Measurements from ENCODE around the gene RANGRF.

The RANGRF gene

DNA sequence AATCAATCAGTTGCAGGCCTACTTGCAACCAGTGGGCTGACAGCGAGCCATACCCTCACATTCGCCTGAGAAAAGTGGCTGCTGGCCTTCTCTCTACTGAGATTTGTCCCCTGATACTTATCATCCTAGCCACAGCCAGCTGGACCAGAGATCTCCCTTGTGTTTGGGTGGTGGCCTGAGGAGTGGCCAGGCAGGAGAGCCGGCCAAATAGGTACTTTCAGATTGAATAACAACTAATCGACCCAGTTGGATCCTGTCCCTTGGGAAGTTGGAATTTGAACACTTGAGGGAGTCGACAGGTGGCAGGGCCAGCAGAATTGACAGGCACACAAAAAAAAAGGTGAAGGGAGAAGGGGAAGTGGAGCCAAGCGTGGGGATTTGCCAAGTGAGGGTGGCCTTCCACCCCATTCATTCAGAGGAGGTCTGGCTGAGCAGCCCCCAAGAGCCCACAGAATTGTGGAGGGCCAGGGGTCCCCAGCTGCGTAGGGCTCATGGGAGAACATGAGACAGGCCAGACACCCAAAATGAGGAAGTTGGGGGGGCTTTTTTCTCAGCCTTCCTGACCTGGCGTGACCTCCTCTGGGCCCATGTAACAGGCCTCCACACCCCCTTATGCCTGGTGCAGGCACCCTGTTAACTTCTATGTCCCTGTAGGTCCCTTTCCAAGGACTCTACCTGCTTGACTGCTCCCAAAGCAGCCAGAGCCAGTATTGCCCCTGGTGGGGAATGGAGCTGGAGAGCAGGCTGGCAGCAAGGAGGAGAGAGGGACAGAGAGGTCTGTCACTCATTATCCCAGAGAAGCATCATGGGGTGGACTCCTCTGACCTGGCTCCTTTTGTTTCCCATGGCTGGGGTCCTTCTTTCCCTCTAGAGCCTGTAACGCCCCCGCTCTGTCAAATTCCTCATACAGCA is 2.9 kb upstream of the RANGRF start:
- TF ChIP-seq, protein P1, sequence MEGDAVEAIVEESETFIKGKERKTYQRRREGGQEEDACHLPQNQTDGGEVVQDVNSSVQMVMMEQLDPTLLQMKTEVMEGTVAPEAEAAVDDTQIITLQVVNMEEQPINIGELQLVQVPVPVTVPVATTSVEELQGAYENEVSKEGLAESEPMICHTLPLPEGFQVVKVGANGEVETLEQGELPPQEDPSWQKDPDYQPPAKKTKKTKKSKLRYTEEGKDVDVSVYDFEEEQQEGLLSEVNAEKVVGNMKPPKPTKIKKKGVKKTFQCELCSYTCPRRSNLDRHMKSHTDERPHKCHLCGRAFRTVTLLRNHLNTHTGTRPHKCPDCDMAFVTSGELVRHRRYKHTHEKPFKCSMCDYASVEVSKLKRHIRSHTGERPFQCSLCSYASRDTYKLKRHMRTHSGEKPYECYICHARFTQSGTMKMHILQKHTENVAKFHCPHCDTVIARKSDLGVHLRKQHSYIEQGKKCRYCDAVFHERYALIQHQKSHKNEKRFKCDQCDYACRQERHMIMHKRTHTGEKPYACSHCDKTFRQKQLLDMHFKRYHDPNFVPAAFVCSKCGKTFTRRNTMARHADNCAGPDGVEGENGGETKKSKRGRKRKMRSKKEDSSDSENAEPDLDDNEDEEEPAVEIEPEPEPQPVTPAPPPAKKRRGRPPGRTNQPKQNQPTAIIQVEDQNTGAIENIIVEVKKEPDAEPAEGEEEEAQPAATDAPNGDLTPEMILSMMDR (conservative IDR thresholded peaks at IDR 0.05; ENCODE audit: control insufficient read depth, insufficient read depth, low read depth, low read length): no peak
- DNase-seq (ENCODE audit: low read depth): no peak
- no peak overlapping the region for H3K4me3 ChIP-seq (ENCODE audit: control insufficient read depth, low read depth, low read length)

- peak overlapping the region; percentile 85 for H3K4me3 ChIP-seq (ENCODE audit: control insufficient read depth, low read depth, low read length)
- DNase-seq (ENCODE audit: low read depth): no peak
- TF ChIP-seq, protein P1 (conservative IDR thresholded peaks at IDR 0.05; ENCODE audit: control insufficient read depth, insufficient read depth, low read depth, low read length): no peak
These were observed 677 bp upstream of the RANGRF start for GRCh38 chr17:8287651-8288335.

DNA sequence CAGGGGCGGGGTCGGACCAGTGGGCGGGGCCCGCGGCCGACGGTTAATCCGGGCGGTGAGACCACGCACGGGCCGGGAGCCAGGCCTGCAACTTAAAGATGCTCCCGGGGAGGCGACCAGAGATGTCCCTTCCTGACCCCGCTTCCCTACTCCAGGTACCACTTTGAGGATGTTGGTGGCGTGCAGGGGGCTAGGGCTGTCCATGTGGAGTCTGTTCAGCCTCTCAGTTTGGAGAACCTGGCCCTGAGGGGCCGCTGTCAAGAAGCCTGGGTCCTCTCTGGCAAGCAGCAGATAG is 580 bp downstream of the RANGRF start:
- DNase-seq (ENCODE audit: low read depth): no peak
- TF ChIP-seq, protein P1 (conservative IDR thresholded peaks at IDR 0.05; ENCODE audit: control insufficient read depth, insufficient read depth, low read depth, low read length): no peak
- H3K4me3 ChIP-seq (ENCODE audit: control insufficient read depth, low read depth, low read length): peak overlapping the region; percentile 85

GRCh38 chr17:8290043-8290442 is 1.6 kb downstream of the RANGRF start:
- peak; percentile 36 for DNase-seq (ENCODE audit: low read depth)
- TF ChIP-seq, protein P1 (conservative IDR thresholded peaks at IDR 0.05; ENCODE audit: control insufficient read depth, insufficient read depth, low read depth, low read length): no peak
- no peak overlapping the region for H3K4me3 ChIP-seq (ENCODE audit: control insufficient read depth, low read depth, low read length)

DNA sequence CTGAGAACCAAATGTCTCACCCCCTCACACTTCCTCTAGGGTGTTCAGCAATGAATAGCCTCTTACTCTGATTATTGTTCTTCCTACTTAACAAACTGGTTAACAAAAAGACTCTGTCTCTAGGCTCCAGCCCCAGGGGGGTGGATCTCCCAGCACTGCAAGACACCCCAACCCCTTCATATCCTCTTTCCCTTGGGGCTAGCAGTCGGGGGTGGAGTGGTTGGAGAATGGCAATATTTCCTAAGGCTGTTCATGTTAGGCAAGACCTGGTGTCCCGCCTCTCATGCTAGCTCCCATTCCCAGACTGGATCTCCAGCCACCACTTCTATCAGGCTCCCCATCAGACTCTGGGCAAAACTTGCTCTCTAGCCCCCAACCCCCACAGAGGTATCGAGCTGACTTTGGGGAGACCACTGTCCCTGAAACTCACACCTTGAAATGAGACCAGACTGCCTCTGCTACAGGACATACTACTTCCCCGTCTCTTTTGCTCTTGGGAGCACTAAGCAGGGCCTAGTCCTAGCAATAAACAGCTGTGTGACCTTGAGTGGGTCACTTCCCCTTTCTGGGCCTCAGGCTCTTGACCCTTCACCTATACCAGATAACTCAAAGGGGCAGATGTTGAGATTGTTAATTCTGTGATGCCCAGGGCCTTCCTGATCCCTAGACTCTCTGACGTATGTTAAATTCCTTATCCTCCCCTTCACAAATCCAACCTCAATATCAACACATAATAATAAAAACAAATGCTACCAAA is 4.3 kb downstream of the RANGRF start:
- no peak overlapping the region for H3K4me3 ChIP-seq (ENCODE audit: control insufficient read depth, low read depth, low read length)
- no peak for DNase-seq (ENCODE audit: low read depth)
- TF ChIP-seq, protein P1 (conservative IDR thresholded peaks at IDR 0.05; ENCODE audit: control insufficient read depth, insufficient read depth, low read depth, low read length): no peak

GRCh38 chr17:8294361-8294760 is 5.9 kb downstream of the RANGRF start:
- DNase-seq (ENCODE audit: low read depth): no peak
- no peak overlapping the region for H3K4me3 ChIP-seq (ENCODE audit: control insufficient read depth, low read depth, low read length)
- TF ChIP-seq, protein P1 (conservative IDR thresholded peaks at IDR 0.05; ENCODE audit: control insufficient read depth, insufficient read depth, low read depth, low read length): no peak
